Measurements from ENCODE around the gene R3HDM2. TPM values are rescaled to one million over a fixed set of nuclear protein-coding genes. Genes with fewer than 3 reads are reported as not detected.

R3HDM2 gene
- total and polyA plus RNA-seq, 3 experiments from 2014 or later = 15.1 to 36.8 (median 28.2) TPM

GRCh38 chr12:57242691-57243454 lies 188.0 kb downstream of the R3HDM2 start:
- Mint-ChIP-seq H3K4me3 (peak overlapping the region; percentile 60 to 94 (median 71)), H3K9me3 (no peaks in the 10 kb centered on the region), H3K27me3 (peaks cover 44 to 62% of the 10 kb centered on the region in 2 donors), H3K36me3 (peaks cover 0 to 3% (median 2%) of the 10 kb centered on the region in 3 donors), H3K4me1 (peaks cover 49 to 63% (median 61%) of the 10 kb centered on the region in 3 donors), H3K27ac (peak overlapping the region in 2 of 8 donors; percentile 16 to 39)
- H3K9me3 ChIP-seq (ENCODE audit: low read length) = no peaks in the 10 kb centered on the region
- H3K4me3 ChIP-seq (ENCODE audit: low read length) = peak overlapping the region; percentile 54
- peaks cover 59% of the 10 kb centered on the region for H3K4me1 ChIP-seq (ENCODE audit: insufficient read depth, low read length)
- no peaks in the 10 kb centered on the region for H3K36me3 ChIP-seq (ENCODE audit: insufficient read depth, low read length)
- peak; percentile 44 to 74 (median 52) for DNase-seq
- H3K27ac ChIP-seq (ENCODE audit: low read depth, low read length) = no peak overlapping the region
- H3K27me3 ChIP-seq (ENCODE audit: insufficient read depth, low read length, poor library complexity, severe bottlenecking) = peaks cover 47% of the 10 kb centered on the region
- ChIA-PET POLR2A (interaction anchor here (0.5 to 1.3 kb wide), 6 partner anchors 18 to 330 kb away, joined by 3 to 6 read pairs (median 4); no protein-coding TSS in a partner anchor), CTCF (interaction anchor here (0.5 to 12.7 kb wide), 21 partner anchors 10 to 216 kb away, joined by 3 to 274 read pairs (median 5); partner anchors contain the start of genes GLI1, NXPH4 and SHMT2)

DNA sequence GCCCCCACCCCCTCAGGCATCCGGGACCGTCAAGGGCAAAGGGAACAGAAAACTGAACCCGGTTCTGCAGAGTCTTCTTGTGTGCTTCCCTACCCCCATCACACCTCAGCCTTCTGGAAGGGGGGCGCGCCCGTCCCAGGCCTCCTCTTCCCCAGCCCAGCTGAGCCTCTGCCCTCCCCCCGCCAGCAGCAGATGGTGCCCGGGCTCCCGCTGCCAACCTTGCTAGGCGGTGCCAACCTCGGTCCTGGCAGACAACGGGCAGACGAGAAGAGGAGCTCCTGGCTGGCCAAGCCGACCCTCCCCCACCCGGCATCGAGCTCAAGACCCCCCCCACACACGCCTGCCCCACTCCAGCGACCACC lies 188.5 kb downstream of the R3HDM2 start:
- H3K4me1 ChIP-seq (ENCODE audit: insufficient read depth, low read length) = peaks cover 65% of the 10 kb centered on the region
- H3K27ac ChIP-seq (ENCODE audit: low read depth, low read length) = no peak overlapping the region
- peaks cover 52% of the 10 kb centered on the region for H3K27me3 ChIP-seq (ENCODE audit: insufficient read depth, low read length, poor library complexity, severe bottlenecking)
- H3K4me3 ChIP-seq (ENCODE audit: low read length) = peak overlapping the region; percentile 54
- POLR2A ChIA-PET = interaction anchor here (0.5 to 1.3 kb wide), 4 partner anchors 18 to 29 kb away, joined by 3 to 6 read pairs (median 4); no protein-coding TSS in a partner anchor
- Mint-ChIP-seq H3K4me1 (peaks cover 53 to 68% (median 66%) of the 10 kb centered on the region in 3 donors), H3K4me3 (peak overlapping the region; percentile 32 to 94 (median 85)), H3K36me3 (peaks cover 0 to 3% (median 2%) of the 10 kb centered on the region in 3 donors), H3K27me3 (peaks cover 49 to 68% of the 10 kb centered on the region in 2 donors), H3K27ac (peak overlapping the region in 2 of 8 donors; percentile 16 to 67), H3K9me3 (no peaks in the 10 kb centered on the region)
- peak in 1 of 5 donors; percentile 8 for DNase-seq
- H3K36me3 ChIP-seq (ENCODE audit: insufficient read depth, low read length) = no peaks in the 10 kb centered on the region
- H3K9me3 ChIP-seq (ENCODE audit: low read length) = no peaks in the 10 kb centered on the region
- CTCF ChIA-PET = interaction anchor here (0.5 to 12.7 kb wide), 19 partner anchors 10 to 217 kb away, joined by 3 to 274 read pairs (median 5); partner anchors contain the start of genes GLI1, NXPH4 and SHMT2

GRCh38 chr12:57241402-57242310 lies 189.2 kb downstream of the R3HDM2 start:
- no peak overlapping the region for H3K4me3 ChIP-seq (ENCODE audit: low read length)
- peaks cover 72% of the 10 kb centered on the region for H3K4me1 ChIP-seq (ENCODE audit: insufficient read depth, low read length)
- no peaks in the 10 kb centered on the region for H3K36me3 ChIP-seq (ENCODE audit: insufficient read depth, low read length)
- peaks cover 59% of the 10 kb centered on the region for H3K27me3 ChIP-seq (ENCODE audit: insufficient read depth, low read length, poor library complexity, severe bottlenecking)
- H3K27ac ChIP-seq (ENCODE audit: low read depth, low read length) = no peak overlapping the region
- ChIA-PET CTCF (interaction anchor here (1.3 to 12.7 kb wide), 13 partner anchors 11 to 217 kb away, joined by 3 to 274 read pairs (median 8); partner anchors contain the start of genes GLI1, NXPH4 and SHMT2), POLR2A (interaction anchor here (1.3 to 2.0 kb wide), 2 partner anchors 12 to 17 kb away, joined by 4 to 8 read pairs; partner anchors contain the start of gene SHMT2)
- H3K4me1 Mint-ChIP-seq = peaks cover 59 to 75% (median 73%) of the 10 kb centered on the region in 3 donors
- H3K9me3 ChIP-seq (ENCODE audit: low read length) = no peaks in the 10 kb centered on the region
- peaks cover 0 to 2% (median under 1%) of the 10 kb centered on the region in 3 donors for H3K36me3 Mint-ChIP-seq
- H3K27ac Mint-ChIP-seq = peak overlapping the region in 3 of 8 donors; percentile 36 to 77 (median 67)
- H3K27me3 Mint-ChIP-seq = peaks cover 56 to 74% of the 10 kb centered on the region in 2 donors
- no peaks in the 10 kb centered on the region for H3K9me3 Mint-ChIP-seq
- no peak for DNase-seq
- peak overlapping the region in 6 of 7 donors; percentile 61 to 98 (median 88) for H3K4me3 Mint-ChIP-seq

DNA sequence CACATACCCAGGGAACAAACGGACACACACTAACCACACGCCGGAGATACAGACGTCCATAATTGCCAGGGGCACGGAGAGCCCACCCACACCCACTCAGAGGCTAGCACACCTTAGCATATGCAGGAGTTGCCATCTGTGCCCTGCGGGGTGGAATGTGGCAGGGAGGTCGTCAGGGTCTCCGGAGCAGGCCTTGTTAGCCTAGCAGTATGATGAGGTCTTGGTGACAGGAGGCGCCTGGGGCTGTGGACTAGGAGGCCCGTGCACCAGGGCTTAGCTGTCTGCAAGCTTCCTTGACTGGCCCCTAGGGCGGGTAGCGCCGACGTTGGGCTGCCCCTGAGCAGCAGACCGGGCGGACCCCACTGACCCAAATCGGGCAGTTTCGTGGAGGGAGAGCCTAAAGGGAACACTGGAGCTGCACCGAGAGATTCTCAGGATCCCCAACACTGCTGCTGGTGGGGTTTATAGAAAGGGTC lies 189.9 kb downstream of the R3HDM2 start:
- DNase-seq = no peak
- ChIA-PET CTCF (interaction anchor here (1.3 to 12.7 kb wide), 8 partner anchors 12 to 162 kb away, joined by 3 to 274 read pairs (median 16); partner anchors contain the start of genes NEMP1, NXPH4 and SHMT2), POLR2A (interaction anchor here (0.9 to 2.0 kb wide), 3 partner anchors 11 to 27 kb away, joined by 5 to 8 read pairs (median 5); partner anchors contain the start of gene SHMT2)
- Histone ChIP-seq H3K9me3 (ENCODE audit: low read length) (no peaks in the 10 kb centered on the region), H3K27me3 (ENCODE audit: insufficient read depth, low read length, poor library complexity, severe bottlenecking) (peaks cover 61% of the 10 kb centered on the region), H3K4me1 (ENCODE audit: insufficient read depth, low read length) (peaks cover 76% of the 10 kb centered on the region), H3K36me3 (ENCODE audit: insufficient read depth, low read length) (no peaks in the 10 kb centered on the region), H3K4me3 (ENCODE audit: low read length) (peak overlapping the region; percentile 76), H3K27ac (ENCODE audit: low read depth, low read length) (no peak overlapping the region)
- H3K4me3 Mint-ChIP-seq = peak overlapping the region; percentile 79 to 98 (median 94)
- peaks cover 59 to 82% (median 79%) of the 10 kb centered on the region in 3 donors for H3K4me1 Mint-ChIP-seq
- no peaks in the 10 kb centered on the region for H3K9me3 Mint-ChIP-seq
- H3K27ac Mint-ChIP-seq = peak overlapping the region; percentile 36 to 96 (median 86)
- H3K36me3 Mint-ChIP-seq = peaks cover 0 to 2% (median 0%) of the 10 kb centered on the region in 3 donors
- peaks cover 55 to 81% of the 10 kb centered on the region in 2 donors for H3K27me3 Mint-ChIP-seq

- H3K27me3 Mint-ChIP-seq = peaks cover 58 to 83% of the 10 kb centered on the region in 2 donors
- no peak overlapping the region for H3K27ac ChIP-seq (ENCODE audit: low read depth, low read length)
- POLR2A ChIA-PET = interaction anchor here (0.9 to 2.0 kb wide), 3 partner anchors 11 to 27 kb away, joined by 5 to 8 read pairs (median 5); partner anchors contain the start of gene SHMT2
- H3K9me3 Mint-ChIP-seq = no peaks in the 10 kb centered on the region
- no peaks in the 10 kb centered on the region for H3K36me3 ChIP-seq (ENCODE audit: insufficient read depth, low read length)
- peaks cover 0 to 4% (median 0%) of the 10 kb centered on the region in 3 donors for H3K36me3 Mint-ChIP-seq
- peak overlapping the region; percentile 36 to 96 (median 90) for H3K27ac Mint-ChIP-seq
- H3K9me3 ChIP-seq (ENCODE audit: low read length) = no peaks in the 10 kb centered on the region
- H3K4me1 Mint-ChIP-seq = peaks cover 59 to 82% (median 79%) of the 10 kb centered on the region in 3 donors
- H3K4me3 ChIP-seq (ENCODE audit: low read length) = peak overlapping the region; percentile 76
- peak; percentile 56 to 84 (median 71) for DNase-seq
- CTCF ChIA-PET = interaction anchor here (1.0 to 12.7 kb wide), 12 partner anchors 9 to 161 kb away, joined by 3 to 274 read pairs (median 8); partner anchors contain the start of genes NEMP1, NXPH4, SHMT2 and STAC3
- peaks cover 76% of the 10 kb centered on the region for H3K4me1 ChIP-seq (ENCODE audit: insufficient read depth, low read length)
- peaks cover 61% of the 10 kb centered on the region for H3K27me3 ChIP-seq (ENCODE audit: insufficient read depth, low read length, poor library complexity, severe bottlenecking)
- peak overlapping the region; percentile 79 to 98 (median 94) for H3K4me3 Mint-ChIP-seq
These were observed 190.5 kb downstream of the R3HDM2 start for GRCh38 chr12:57240066-57240921.

- ChIA-PET POLR2A (interaction anchor here (1.0 to 2.0 kb wide), 3 partner anchors 10 to 26 kb away, joined by 4 to 13 read pairs (median 8); partner anchors contain the start of gene SHMT2), CTCF (interaction anchor here (0.7 to 12.7 kb wide), 19 partner anchors 10 to 222 kb away, joined by 3 to 274 read pairs (median 6); partner anchors contain the start of genes NEMP1, NXPH4, SHMT2 and STAC3)
- Mint-ChIP-seq H3K27ac (peak overlapping the region in 5 of 8 donors; percentile 49 to 92 (median 88)), H3K27me3 (peaks cover 58 to 78% of the 10 kb centered on the region in 2 donors), H3K4me3 (peak overlapping the region; percentile 79 to 98 (median 94)), H3K9me3 (no peaks in the 10 kb centered on the region), H3K36me3 (peaks cover 1 to 6% (median 1%) of the 10 kb centered on the region in 3 donors), H3K4me1 (peaks cover 59 to 82% (median 79%) of the 10 kb centered on the region in 3 donors)
- peaks cover 61% of the 10 kb centered on the region for H3K27me3 ChIP-seq (ENCODE audit: insufficient read depth, low read length, poor library complexity, severe bottlenecking)
- peaks cover 76% of the 10 kb centered on the region for H3K4me1 ChIP-seq (ENCODE audit: insufficient read depth, low read length)
- H3K4me3 ChIP-seq (ENCODE audit: low read length) = peak overlapping the region; percentile 76
- DNase-seq = no peak
- no peaks in the 10 kb centered on the region for H3K9me3 ChIP-seq (ENCODE audit: low read length)
- no peak overlapping the region for H3K27ac ChIP-seq (ENCODE audit: low read depth, low read length)
- H3K36me3 ChIP-seq (ENCODE audit: insufficient read depth, low read length) = no peaks in the 10 kb centered on the region
These were observed 191.2 kb downstream of the R3HDM2 start for GRCh38 chr12:57239587-57240065.
